Glutamatergic neuron (in vitro differentiated cells): ENCODE data around the gene MYOZ1. TPM values are rescaled to one million over a fixed set of nuclear protein-coding genes. Genes with fewer than 3 reads are reported as not detected.
"Not testable (repeated sequence)": the region's sequence is repeated elsewhere in the genome, so short reads cannot be mapped to it uniquely, and the experiment has no call there.

Source experiments
- DNase-seq: peaks from one replicate; pipeline ENCODE4 v3.0.0; 2022
- H3K27ac Mint-ChIP-seq: one replicate; pipeline ENCODE4 v1.8.0; 2020; ENCODE audit warnings: mild to moderate bottlenecking, mixed read lengths, inconsistent platforms; ENCODE audit not compliant: unreplicated experiment
- H3K27me3 Mint-ChIP-seq: one replicate; pipeline ENCODE4 v1.8.0; 2020; ENCODE audit warnings: mild to moderate bottlenecking, moderate library complexity, mixed read lengths, inconsistent platforms; ENCODE audit not compliant: unreplicated experiment
- H3K36me3 Mint-ChIP-seq: one replicate; pipeline ENCODE4 v1.8.0; 2020; ENCODE audit warnings: mild to moderate bottlenecking, mixed read lengths, inconsistent platforms; ENCODE audit not compliant: unreplicated experiment
- H3K4me1 Mint-ChIP-seq: one replicate; pipeline ENCODE4 v1.8.0; 2020; ENCODE audit warnings: mild to moderate bottlenecking, low read depth, mixed read lengths, inconsistent platforms; ENCODE audit not compliant: unreplicated experiment
- H3K4me3 Mint-ChIP-seq: one replicate; pipeline ENCODE4 v1.8.0; 2020; ENCODE audit warnings: mild to moderate bottlenecking, mixed read lengths, inconsistent platforms; ENCODE audit not compliant: unreplicated experiment
- H3K9me3 Mint-ChIP-seq: one replicate; pipeline ENCODE4 v1.8.0; 2020; ENCODE audit warnings: mild to moderate bottlenecking, moderate library complexity, mixed read lengths, inconsistent platforms; ENCODE audit not compliant: unreplicated experiment
- CTCF ChIP-seq: fragments of 200-600 bp; sonication (generic); IDR thresholded peaks from one replicate; pipeline ENCODE4 v1.5.0; 2021; ENCODE audit not compliant: partially characterized antibody, unreplicated experiment
- long read RNA-seq: library from polyadenylated mRNA; unstranded; transcript quantifications from one replicate; pipeline ENCODE4 v2.0.0, GENCODE V29; 2020; ENCODE audit not compliant: unreplicated experiment
- total RNA-seq: library from RNA; stranded (reverse); fragmentation: NEBNext Ultra II Directional; extraction: Animal tissue kit (Norgen Biotek cat#: 25700); gene quantifications from one replicate; pipeline ENCODE4 v1.2.1, GENCODE V29; 2021; ENCODE audit not compliant: unreplicated experiment

Gene MYOZ1, protein sequence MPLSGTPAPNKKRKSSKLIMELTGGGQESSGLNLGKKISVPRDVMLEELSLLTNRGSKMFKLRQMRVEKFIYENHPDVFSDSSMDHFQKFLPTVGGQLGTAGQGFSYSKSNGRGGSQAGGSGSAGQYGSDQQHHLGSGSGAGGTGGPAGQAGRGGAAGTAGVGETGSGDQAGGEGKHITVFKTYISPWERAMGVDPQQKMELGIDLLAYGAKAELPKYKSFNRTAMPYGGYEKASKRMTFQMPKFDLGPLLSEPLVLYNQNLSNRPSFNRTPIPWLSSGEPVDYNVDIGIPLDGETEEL
- total RNA-seq: 0.64 TPM
- long read RNA-seq, partial matches to known transcripts: 0 of 1 reads
- long read RNA-seq, other reads (novel, unspliced or antisense): 1 of 1 reads

- no peak for TF ChIP-seq CTCF
- Mint-ChIP-seq H3K27me3 (peaks cover 5% of the 10 kb centered on the region), H3K4me1 (peaks cover 4% of the 10 kb centered on the region), H3K36me3 (no peaks in the 10 kb centered on the region), H3K27ac (no peak within 1 kb of the TSS), H3K9me3 (peaks cover 6% of the 10 kb centered on the region), H3K4me3 (no peak within 1 kb of the TSS)
- no peak for DNase-seq
These were observed at the start of gene MYOZ1 for GRCh38 chr10:73641328-73642060. Gene MYOZ1, minus strand, starts transcription at chr10:73641474. Its CDS starts 1,457 bp downstream, at chr10:73640017.

GRCh38 chr10:73690755-73691154 is 49.5 kb upstream of the MYOZ1 start:
- not testable (repeated sequence) for H3K27ac Mint-ChIP-seq, H3K9me3 Mint-ChIP-seq, H3K27me3 Mint-ChIP-seq, H3K4me3 Mint-ChIP-seq, H3K36me3 Mint-ChIP-seq, H3K4me1 Mint-ChIP-seq, DNase-seq

GRCh38 chr10:73689596-73689995 is 48.3 kb upstream of the MYOZ1 start:
- not testable (repeated sequence) for H3K4me1 Mint-ChIP-seq

GRCh38 chr10:73687641-73688040 is 46.4 kb upstream of the MYOZ1 start:
- not testable (repeated sequence) for H3K9me3 Mint-ChIP-seq, H3K36me3 Mint-ChIP-seq, DNase-seq, H3K27me3 Mint-ChIP-seq, H3K4me1 Mint-ChIP-seq, H3K4me3 Mint-ChIP-seq, H3K27ac Mint-ChIP-seq

More at GRCh38 chr10:73689596-73689995, 48.3 kb upstream of the MYOZ1 start:
- H3K36me3 Mint-ChIP-seq, DNase-seq, H3K27me3 Mint-ChIP-seq, H3K4me3 Mint-ChIP-seq, H3K27ac Mint-ChIP-seq, H3K9me3 Mint-ChIP-seq: not testable (repeated sequence)

DNA sequence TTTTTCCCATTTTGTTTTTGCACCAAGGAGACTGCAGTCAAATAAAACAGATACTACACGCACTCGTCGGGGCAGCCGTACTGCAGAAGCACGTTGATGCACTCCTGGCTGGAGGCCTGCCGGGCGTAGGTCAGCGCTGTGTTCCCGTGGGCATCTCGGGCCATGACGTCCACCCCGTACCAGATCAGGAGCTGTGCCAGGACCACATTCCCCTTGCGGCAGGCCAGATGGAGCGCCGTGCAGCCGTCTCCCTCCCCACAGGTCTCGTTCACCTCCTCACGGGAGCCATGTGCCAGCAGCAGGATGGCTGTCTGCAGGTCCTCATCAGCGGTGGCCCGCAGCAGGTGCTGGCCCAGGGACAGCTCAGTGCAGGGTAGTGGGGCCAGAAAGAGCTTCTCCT is 33.3 kb upstream of the MYOZ1 start:
- H3K27ac Mint-ChIP-seq, H3K4me1 Mint-ChIP-seq, H3K4me3 Mint-ChIP-seq, DNase-seq, H3K36me3 Mint-ChIP-seq, H3K27me3 Mint-ChIP-seq, H3K9me3 Mint-ChIP-seq: not testable (repeated sequence)

GRCh38 chr10:73668378-73668777 is 27.1 kb upstream of the MYOZ1 start:
- not testable (repeated sequence) for H3K27me3 Mint-ChIP-seq, H3K9me3 Mint-ChIP-seq, H3K27ac Mint-ChIP-seq, H3K4me3 Mint-ChIP-seq, H3K36me3 Mint-ChIP-seq, DNase-seq, H3K4me1 Mint-ChIP-seq

- DNase-seq, H3K36me3 Mint-ChIP-seq, H3K9me3 Mint-ChIP-seq, H3K27ac Mint-ChIP-seq, H3K4me1 Mint-ChIP-seq, H3K27me3 Mint-ChIP-seq, H3K4me3 Mint-ChIP-seq: not testable (repeated sequence)
These were observed 25.0 kb upstream of the MYOZ1 start for GRCh38 chr10:73666153-73666809.

DNA sequence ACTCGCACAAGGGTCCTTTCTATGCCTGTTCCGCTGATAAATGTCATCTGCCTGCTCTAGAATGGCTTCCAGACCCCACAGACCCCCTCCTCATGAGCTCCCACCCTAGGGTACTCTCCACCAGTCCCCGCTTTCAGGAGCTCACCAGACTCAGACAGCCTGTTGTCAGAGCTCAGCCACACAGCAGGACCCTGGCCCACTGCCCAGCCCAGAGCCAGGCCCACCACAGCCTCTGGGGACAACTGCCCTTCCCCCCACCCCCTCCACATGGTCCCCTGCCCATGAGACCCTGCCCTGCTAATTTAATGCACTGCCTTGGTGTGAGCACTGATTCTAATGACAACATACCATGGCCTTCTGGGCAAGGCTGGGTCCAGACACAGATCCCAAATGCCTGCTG is 24.3 kb upstream of the MYOZ1 start:
- not testable (repeated sequence) for H3K27ac Mint-ChIP-seq, DNase-seq, H3K9me3 Mint-ChIP-seq, H3K4me1 Mint-ChIP-seq, H3K27me3 Mint-ChIP-seq, H3K4me3 Mint-ChIP-seq, H3K36me3 Mint-ChIP-seq

GRCh38 chr10:73664156-73665040 is 23.1 kb upstream of the MYOZ1 start:
- H3K4me1 Mint-ChIP-seq, H3K9me3 Mint-ChIP-seq, H3K4me3 Mint-ChIP-seq, H3K36me3 Mint-ChIP-seq, DNase-seq, H3K27me3 Mint-ChIP-seq, H3K27ac Mint-ChIP-seq: not testable (repeated sequence)

DNA sequence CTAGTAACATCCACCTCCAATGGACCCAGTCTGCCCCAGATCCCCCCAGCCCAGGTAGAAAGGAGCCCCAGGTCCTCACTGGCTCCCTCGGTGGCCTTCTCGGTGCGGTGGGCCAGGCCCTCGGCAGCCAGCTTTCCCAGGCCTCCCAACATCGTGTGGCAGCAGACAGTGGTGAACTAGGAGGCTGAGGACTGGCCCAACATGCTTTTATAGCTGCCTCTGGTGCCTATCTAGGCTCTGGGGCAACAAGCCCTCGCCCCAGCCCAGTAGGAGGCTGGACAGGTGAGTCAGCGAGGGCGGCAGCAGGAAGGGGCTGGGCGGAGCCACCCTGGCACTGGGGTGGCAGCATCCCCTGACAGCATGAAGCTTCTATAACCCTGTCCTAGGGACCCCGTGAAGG is 22.3 kb upstream of the MYOZ1 start:
- H3K4me1 Mint-ChIP-seq, H3K9me3 Mint-ChIP-seq, H3K27me3 Mint-ChIP-seq, DNase-seq, H3K36me3 Mint-ChIP-seq, H3K27ac Mint-ChIP-seq, H3K4me3 Mint-ChIP-seq: not testable (repeated sequence)
